GM12878 (cell line): ENCODE measurements around the gene MYB. TPM values are rescaled to one million over a fixed set of nuclear protein-coding genes. Genes with fewer than 3 reads are reported as not detected.

Experiments
- BCL11A ChIP-seq: IDR thresholded peaks from 2 replicates; pipeline ENCODE4 v1.6.1; 2011; ENCODE audit warnings: low read depth, low read length
- JUND ChIP-seq: IDR thresholded peaks from 2 replicates; pipeline ENCODE4 v1.6.1; 2012; ENCODE audit warnings: low read depth, mild to moderate bottlenecking, low read length, improper control_type of control experiment, moderate library complexity
- NR2C2 ChIP-seq: IDR thresholded peaks from 2 replicates; pipeline ENCODE4 v1.6.1; 2011; ENCODE audit warnings: borderline replicate concordance, low read depth; ENCODE audit not compliant: control insufficient read depth, insufficient read length
- RCOR1 ChIP-seq: conservative IDR thresholded peaks from 2 replicates; pipeline ENCODE4 v1.6.1; 2012; ENCODE audit warnings: low read depth, low read length, improper control_type of control experiment
- ZNF24 ChIP-seq: fragments of 450-650 bp; IDR thresholded peaks from 2 replicates; pipeline ENCODE4 v1.6.1; 2017; ENCODE audit warnings: antibody characterized with exemption, mild to moderate bottlenecking
- polyA plus RNA-seq, 11 experiments: library from polyadenylated mRNA; depleted of rRNA in 4 of 11; unstranded in 6 of 11; stranded (reverse) in 5 of 11; fragments of >200 nt; fragmentation: Nextera tagmentation in 4 of 11; fragmentation: Illumina TruSeq in 1 of 11; extraction: Ambion mirVana in 4 of 11; extraction: Trizol in 1 of 11; gene quantifications; 1 replicate in 1 of 11; 2 replicates in 10 of 11; pipeline versions ENCODE4 v1.2.1 to v1.2.3, GENCODE V29; 2011 to 2016; ENCODE audit warnings: inconsistent platforms in 2 of 11, missing spikeins in 2 of 11, low read depth in 1 of 11
- total RNA-seq, 4 experiments: library from RNA; depleted of rRNA in 3 of 4; stranded (reverse); fragments of >200 nt in 3 of 4; fragmentation: Illumina TruSeq in 1 of 4; extraction: Trizol in 1 of 4; gene quantifications; 2 replicates each; pipeline versions ENCODE4 v1.2.1 to v1.2.3, GENCODE V29; 2013 to 2021
- TF ChIP-seq, protein P1 (sequence below): IDR thresholded peaks from 2 replicates; pipeline ENCODE4 v1.6.1; 2012; ENCODE audit warnings: low read length, inconsistent platforms
- TF ChIP-seq, protein P2 (sequence below): fragments of 450-650 bp; IDR thresholded peaks from 2 replicates; pipeline ENCODE4 v1.6.1; 2018; ENCODE audit warnings: mild to moderate bottlenecking, low read depth, moderate library complexity; ENCODE audit not compliant: partially characterized antibody
- TF ChIP-seq, protein P3 (sequence below): fragments of 450-650 bp; IDR thresholded peaks from 2 replicates; pipeline ENCODE4 v1.6.1; 2017; ENCODE audit warnings: antibody characterized with exemption, mild to moderate bottlenecking, moderate library complexity

MYB gene
- total and polyA plus RNA-seq, 10 of the 15 experiments (the other 5 are each of a cell fraction or from before 2014, with no cell fraction given), result 7.0 to 29.8 (median 21.5) TPM

DNA sequence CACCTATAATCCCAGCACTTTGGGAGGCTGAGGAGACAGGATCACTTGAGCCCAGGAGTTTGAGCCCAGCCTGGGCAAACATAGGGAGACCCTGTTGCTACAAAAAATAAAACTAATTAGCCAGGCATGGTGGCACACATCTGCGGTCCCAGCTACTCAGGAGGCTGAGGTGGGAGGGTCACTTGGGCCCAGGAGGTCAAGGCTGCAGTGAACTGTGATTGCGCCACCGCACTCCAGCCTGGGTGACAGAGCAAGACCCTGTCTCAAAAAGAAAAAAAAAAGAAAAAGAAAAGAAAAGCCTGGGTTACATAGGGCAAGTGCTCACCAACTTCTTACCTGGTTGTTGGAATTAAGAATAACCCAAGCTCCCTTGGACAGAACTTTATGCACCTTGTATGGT lies 14.6 kb upstream of the MYB start (continued):
- TF ChIP-seq, protein P1, sequence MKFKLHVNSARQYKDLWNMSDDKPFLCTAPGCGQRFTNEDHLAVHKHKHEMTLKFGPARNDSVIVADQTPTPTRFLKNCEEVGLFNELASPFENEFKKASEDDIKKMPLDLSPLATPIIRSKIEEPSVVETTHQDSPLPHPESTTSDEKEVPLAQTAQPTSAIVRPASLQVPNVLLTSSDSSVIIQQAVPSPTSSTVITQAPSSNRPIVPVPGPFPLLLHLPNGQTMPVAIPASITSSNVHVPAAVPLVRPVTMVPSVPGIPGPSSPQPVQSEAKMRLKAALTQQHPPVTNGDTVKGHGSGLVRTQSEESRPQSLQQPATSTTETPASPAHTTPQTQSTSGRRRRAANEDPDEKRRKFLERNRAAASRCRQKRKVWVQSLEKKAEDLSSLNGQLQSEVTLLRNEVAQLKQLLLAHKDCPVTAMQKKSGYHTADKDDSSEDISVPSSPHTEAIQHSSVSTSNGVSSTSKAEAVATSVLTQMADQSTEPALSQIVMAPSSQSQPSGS, result no peak
- TF ChIP-seq RCOR1, result no peak
- no peak for TF ChIP-seq NR2C2
- TF ChIP-seq, protein P2, sequence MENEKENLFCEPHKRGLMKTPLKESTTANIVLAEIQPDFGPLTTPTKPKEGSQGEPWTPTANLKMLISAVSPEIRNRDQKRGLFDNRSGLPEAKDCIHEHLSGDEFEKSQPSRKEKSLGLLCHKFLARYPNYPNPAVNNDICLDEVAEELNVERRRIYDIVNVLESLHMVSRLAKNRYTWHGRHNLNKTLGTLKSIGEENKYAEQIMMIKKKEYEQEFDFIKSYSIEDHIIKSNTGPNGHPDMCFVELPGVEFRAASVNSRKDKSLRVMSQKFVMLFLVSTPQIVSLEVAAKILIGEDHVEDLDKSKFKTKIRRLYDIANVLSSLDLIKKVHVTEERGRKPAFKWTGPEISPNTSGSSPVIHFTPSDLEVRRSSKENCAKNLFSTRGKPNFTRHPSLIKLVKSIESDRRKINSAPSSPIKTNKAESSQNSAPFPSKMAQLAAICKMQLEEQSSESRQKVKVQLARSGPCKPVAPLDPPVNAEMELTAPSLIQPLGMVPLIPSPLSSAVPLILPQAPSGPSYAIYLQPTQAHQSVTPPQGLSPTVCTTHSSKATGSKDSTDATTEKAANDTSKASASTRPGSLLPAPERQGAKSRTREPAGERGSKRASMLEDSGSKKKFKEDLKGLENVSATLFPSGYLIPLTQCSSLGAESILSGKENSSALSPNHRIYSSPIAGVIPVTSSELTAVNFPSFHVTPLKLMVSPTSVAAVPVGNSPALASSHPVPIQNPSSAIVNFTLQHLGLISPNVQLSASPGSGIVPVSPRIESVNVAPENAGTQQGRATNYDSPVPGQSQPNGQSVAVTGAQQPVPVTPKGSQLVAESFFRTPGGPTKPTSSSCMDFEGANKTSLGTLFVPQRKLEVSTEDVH, result no peak
- TF ChIP-seq BCL11A, result no peak
- no peak for TF ChIP-seq JUND
- TF ChIP-seq, protein P3, sequence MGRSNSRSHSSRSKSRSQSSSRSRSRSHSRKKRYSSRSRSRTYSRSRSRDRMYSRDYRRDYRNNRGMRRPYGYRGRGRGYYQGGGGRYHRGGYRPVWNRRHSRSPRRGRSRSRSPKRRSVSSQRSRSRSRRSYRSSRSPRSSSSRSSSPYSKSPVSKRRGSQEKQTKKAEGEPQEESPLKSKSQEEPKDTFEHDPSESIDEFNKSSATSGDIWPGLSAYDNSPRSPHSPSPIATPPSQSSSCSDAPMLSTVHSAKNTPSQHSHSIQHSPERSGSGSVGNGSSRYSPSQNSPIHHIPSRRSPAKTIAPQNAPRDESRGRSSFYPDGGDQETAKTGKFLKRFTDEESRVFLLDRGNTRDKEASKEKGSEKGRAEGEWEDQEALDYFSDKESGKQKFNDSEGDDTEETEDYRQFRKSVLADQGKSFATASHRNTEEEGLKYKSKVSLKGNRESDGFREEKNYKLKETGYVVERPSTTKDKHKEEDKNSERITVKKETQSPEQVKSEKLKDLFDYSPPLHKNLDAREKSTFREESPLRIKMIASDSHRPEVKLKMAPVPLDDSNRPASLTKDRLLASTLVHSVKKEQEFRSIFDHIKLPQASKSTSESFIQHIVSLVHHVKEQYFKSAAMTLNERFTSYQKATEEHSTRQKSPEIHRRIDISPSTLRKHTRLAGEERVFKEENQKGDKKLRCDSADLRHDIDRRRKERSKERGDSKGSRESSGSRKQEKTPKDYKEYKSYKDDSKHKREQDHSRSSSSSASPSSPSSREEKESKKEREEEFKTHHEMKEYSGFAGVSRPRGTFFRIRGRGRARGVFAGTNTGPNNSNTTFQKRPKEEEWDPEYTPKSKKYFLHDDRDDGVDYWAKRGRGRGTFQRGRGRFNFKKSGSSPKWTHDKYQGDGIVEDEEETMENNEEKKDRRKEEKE, result no peak
- TF ChIP-seq ZNF24, result no peak
